A549 (cell line): ENCODE data around the gene TRIM27.
A peak's percentile ranks its signal among the peaks of the same experiment; 100 is the strongest.

Experiments used
- ELK1 ChIP-seq: fragments of 150-350 bp; IDR thresholded peaks from 2 replicates; pipeline ENCODE4 v1.6.1; 2014; ENCODE audit warnings: low read depth, mild to moderate bottlenecking, low read length
- HDAC2 ChIP-seq: fragments of 200-600 bp; sonication (generic); IDR thresholded peaks from 2 replicates; pipeline ENCODE4 v1.6.1; 2016
- PHF8 ChIP-seq: fragments of 200-600 bp; sonication (generic); IDR thresholded peaks from 2 replicates; pipeline ENCODE4 v1.6.1; 2016; ENCODE audit warnings: low read depth, mild to moderate bottlenecking, antibody characterized with exemption, moderate library complexity, borderline replicate concordance
- POLR2A ChIP-seq: IDR thresholded peaks from 2 replicates; pipeline ENCODE4 v1.6.1; 2012; ENCODE audit warnings: mild to moderate bottlenecking, low read length
- REST ChIP-seq: fragments of 200-600 bp; sonication (generic); IDR thresholded peaks from 2 replicates; pipeline ENCODE4 v1.6.1; 2016; ENCODE audit warnings: antibody characterized with exemption, mild to moderate bottlenecking, moderate library complexity
- RFX5 ChIP-seq: fragments of 450-650 bp; IDR thresholded peaks from 2 replicates; pipeline ENCODE4 v1.7.1; 2014; ENCODE audit warnings: antibody characterized with exemption, mild to moderate bottlenecking, moderate library complexity
- SMC3 ChIP-seq: fragments of >200 bp; sonication (Bioruptor Twin); formaldehyde crosslinking; IDR thresholded peaks from 3 replicates; pipeline ENCODE4 v1.6.1; 2018; ENCODE audit warnings: inconsistent platforms
- SREBF2 ChIP-seq: fragments of 450-650 bp; IDR thresholded peaks from 2 replicates; pipeline ENCODE4 v1.6.1; 2014; ENCODE audit warnings: mild to moderate bottlenecking, moderate library complexity
- ZC3H11A ChIP-seq: fragments of 450-650 bp; IDR thresholded peaks from 2 replicates; pipeline ENCODE4 v1.6.1; 2014; ENCODE audit warnings: antibody characterized with exemption, mild to moderate bottlenecking
- TF ChIP-seq, protein P1 (sequence below): fragments of >200 bp; sonication (Bioruptor Twin); formaldehyde crosslinking; IDR thresholded peaks from 3 replicates; pipeline ENCODE4 v1.5.1; 2016
- TF ChIP-seq, protein P2 (sequence below): IDR thresholded peaks from 2 replicates; pipeline ENCODE4 v1.6.1; 2012

DNA sequence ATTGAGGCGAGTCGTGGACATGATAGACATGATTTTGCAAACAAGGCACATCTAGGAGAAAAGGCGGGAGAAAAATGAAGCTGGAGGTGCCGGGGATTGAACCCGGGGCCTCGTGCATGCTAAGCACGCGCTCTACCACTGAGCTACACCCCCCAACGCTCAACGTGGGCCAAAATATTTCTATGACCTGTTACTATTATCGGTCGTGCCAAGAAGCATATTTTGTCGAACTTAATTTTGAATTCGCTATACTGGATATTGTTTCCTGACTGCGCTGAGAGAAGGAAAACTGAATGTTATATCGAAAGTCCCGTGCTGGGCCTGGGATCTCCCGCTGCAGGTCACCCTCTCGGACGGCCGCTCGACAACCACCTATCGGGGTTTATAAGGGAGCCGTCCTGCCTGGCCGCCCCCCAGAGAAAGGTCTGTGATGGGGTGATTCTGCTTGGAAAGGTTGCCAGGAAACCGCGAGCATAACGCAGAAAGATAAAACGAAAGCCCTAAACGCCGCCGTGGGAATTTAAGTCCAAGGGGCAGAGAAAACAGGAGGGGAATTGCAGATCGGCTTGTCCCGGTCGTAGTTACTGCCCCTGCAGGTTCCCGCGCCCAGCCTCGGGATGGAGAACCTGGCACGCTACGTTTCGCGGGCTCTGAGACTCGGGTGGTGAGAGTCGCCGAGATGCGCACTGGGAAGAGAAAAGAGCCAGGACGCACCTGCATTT is 60.0 kb downstream of the TRIM27 start:
- TF ChIP-seq SREBF2, result peak; percentile 70
- TF ChIP-seq, protein P1, sequence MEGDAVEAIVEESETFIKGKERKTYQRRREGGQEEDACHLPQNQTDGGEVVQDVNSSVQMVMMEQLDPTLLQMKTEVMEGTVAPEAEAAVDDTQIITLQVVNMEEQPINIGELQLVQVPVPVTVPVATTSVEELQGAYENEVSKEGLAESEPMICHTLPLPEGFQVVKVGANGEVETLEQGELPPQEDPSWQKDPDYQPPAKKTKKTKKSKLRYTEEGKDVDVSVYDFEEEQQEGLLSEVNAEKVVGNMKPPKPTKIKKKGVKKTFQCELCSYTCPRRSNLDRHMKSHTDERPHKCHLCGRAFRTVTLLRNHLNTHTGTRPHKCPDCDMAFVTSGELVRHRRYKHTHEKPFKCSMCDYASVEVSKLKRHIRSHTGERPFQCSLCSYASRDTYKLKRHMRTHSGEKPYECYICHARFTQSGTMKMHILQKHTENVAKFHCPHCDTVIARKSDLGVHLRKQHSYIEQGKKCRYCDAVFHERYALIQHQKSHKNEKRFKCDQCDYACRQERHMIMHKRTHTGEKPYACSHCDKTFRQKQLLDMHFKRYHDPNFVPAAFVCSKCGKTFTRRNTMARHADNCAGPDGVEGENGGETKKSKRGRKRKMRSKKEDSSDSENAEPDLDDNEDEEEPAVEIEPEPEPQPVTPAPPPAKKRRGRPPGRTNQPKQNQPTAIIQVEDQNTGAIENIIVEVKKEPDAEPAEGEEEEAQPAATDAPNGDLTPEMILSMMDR, result no peak; the same call in 2 of the 3 replicates
- TF ChIP-seq HDAC2, result no peak
- no peak for TF ChIP-seq POLR2A
- TF ChIP-seq ELK1, result no peak
- TF ChIP-seq SMC3, result peak; percentile 33; the same call in 1 of the 3 replicates
- no peak for TF ChIP-seq ZC3H11A
- TF ChIP-seq REST, result no peak
- no peak for TF ChIP-seq RFX5
- no peak for TF ChIP-seq PHF8
- TF ChIP-seq, protein P2, sequence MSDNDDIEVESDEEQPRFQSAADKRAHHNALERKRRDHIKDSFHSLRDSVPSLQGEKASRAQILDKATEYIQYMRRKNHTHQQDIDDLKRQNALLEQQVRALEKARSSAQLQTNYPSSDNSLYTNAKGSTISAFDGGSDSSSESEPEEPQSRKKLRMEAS, result peak; percentile 83
